Fibroblast of lung (primary cell): Measurements from ENCODE around the gene NFATC4.
"Not testable (repeated sequence)": the region's sequence is repeated elsewhere in the genome, so short reads cannot be mapped to it uniquely, and the experiment has no call there.

Source experiments
- CTCF ChIP-seq, 2 donors: IDR thresholded peaks in 1 of 2; conservative IDR thresholded peaks in 1 of 2; 1 replicate in 1 of 2; 2 replicates in 1 of 2; pipeline ENCODE4 v1.5.1; 2011 to 2012; ENCODE audit warnings: low read length in 2 of 2, control low read depth in 1 of 2, inconsistent platforms in 1 of 2, low read depth in 1 of 2, mild to moderate bottlenecking in 1 of 2
- EZH2 ChIP-seq: IDR thresholded peaks from 2 replicates; pipeline ENCODE4 v1.5.1; 2012; ENCODE audit warnings: low read length, control low read depth, mild to moderate bottlenecking; ENCODE audit errors: missing control alignments

GRCh38 chr14:24354482-24354825, 13.5 kb upstream of the NFATC4 start:
- not testable (repeated sequence) for TF ChIP-seq CTCF (conservative IDR thresholded peaks at IDR 0.05 in 1 of 2, IDR thresholded peaks at IDR 0.05 in 1 of 2; ENCODE audit: low read depth in 1 of 2, low read length in 2 of 2); EZH2
